Activated naive CD4-positive, alpha-beta T cell treated with anti-CD3 and anti-CD28 coated beads, Interleukin-2, amount 50 U/mL, for 24 hours (primary cell): ENCODE results near the gene COL17A1.

Experiments used
- H3K27ac Mint-ChIP-seq: one replicate; pipeline ENCODE4 v1.8.0; 2021; ENCODE audit warnings: mild to moderate bottlenecking, mixed read lengths
- H3K27me3 Mint-ChIP-seq: one replicate; pipeline ENCODE4 v1.8.0; 2021; ENCODE audit warnings: mixed read lengths
- H3K36me3 Mint-ChIP-seq: one replicate; pipeline ENCODE4 v1.8.0; 2021; ENCODE audit warnings: mixed read lengths
- H3K4me1 Mint-ChIP-seq: one replicate; pipeline ENCODE4 v1.8.0; 2021; ENCODE audit warnings: mixed read lengths
- H3K4me3 Mint-ChIP-seq: one replicate; pipeline ENCODE4 v1.8.0; 2021; ENCODE audit warnings: mild to moderate bottlenecking, mixed read lengths
- H3K9me3 Mint-ChIP-seq: one replicate; pipeline ENCODE4 v1.8.0; 2021; ENCODE audit warnings: mixed read lengths

Gene COL17A1

GRCh38 chr10:104076743-104077160, 8.9 kb downstream of the COL17A1 start:
- H3K27ac Mint-ChIP-seq = no peak overlapping the region
- H3K27me3 Mint-ChIP-seq = no peaks in the 10 kb centered on the region
- no peak overlapping the region for H3K4me3 Mint-ChIP-seq
- no peaks in the 10 kb centered on the region for H3K9me3 Mint-ChIP-seq
- no peaks in the 10 kb centered on the region for H3K4me1 Mint-ChIP-seq
- no peaks in the 10 kb centered on the region for H3K36me3 Mint-ChIP-seq

- Mint-ChIP-seq H3K9me3 (no peaks in the 10 kb centered on the region), H3K27me3 (no peaks in the 10 kb centered on the region), H3K36me3 (no peaks in the 10 kb centered on the region), H3K27ac (no peak overlapping the region), H3K4me3 (no peak overlapping the region), H3K4me1 (no peaks in the 10 kb centered on the region)
Observed at GRCh38 chr10:104074505-104074904, 11.2 kb downstream of the COL17A1 start.

- H3K27me3 Mint-ChIP-seq = no peaks in the 10 kb centered on the region
- H3K27ac Mint-ChIP-seq = no peak overlapping the region
- H3K4me3 Mint-ChIP-seq = no peak overlapping the region
- no peaks in the 10 kb centered on the region for H3K4me1 Mint-ChIP-seq
- no peaks in the 10 kb centered on the region for H3K9me3 Mint-ChIP-seq
- no peaks in the 10 kb centered on the region for H3K36me3 Mint-ChIP-seq
Observed at GRCh38 chr10:104072786-104073185, 12.9 kb downstream of the COL17A1 start.

GRCh38 chr10:104069613-104070012, 16.1 kb downstream of the COL17A1 start:
- no peak overlapping the region for H3K27ac Mint-ChIP-seq

GRCh38 chr10:104067525-104067924, 18.2 kb downstream of the COL17A1 start:
- H3K27me3 Mint-ChIP-seq = peaks cover 3% of the 10 kb centered on the region

More at GRCh38 chr10:104069613-104070012, 16.1 kb downstream of the COL17A1 start:
- no peaks in the 10 kb centered on the region for H3K9me3 Mint-ChIP-seq
- no peak overlapping the region for H3K4me3 Mint-ChIP-seq
- peaks cover 2% of the 10 kb centered on the region for H3K27me3 Mint-ChIP-seq
- no peaks in the 10 kb centered on the region for H3K36me3 Mint-ChIP-seq
- H3K4me1 Mint-ChIP-seq = no peaks in the 10 kb centered on the region

GRCh38 chr10:104066945-104067344, 18.7 kb downstream of the COL17A1 start:
- no peak overlapping the region for H3K4me3 Mint-ChIP-seq
- no peaks in the 10 kb centered on the region for H3K36me3 Mint-ChIP-seq
- no peaks in the 10 kb centered on the region for H3K9me3 Mint-ChIP-seq
- no peak overlapping the region for H3K27ac Mint-ChIP-seq
- H3K27me3 Mint-ChIP-seq = peaks cover 3% of the 10 kb centered on the region
- H3K4me1 Mint-ChIP-seq = no peaks in the 10 kb centered on the region

More at GRCh38 chr10:104067525-104067924, 18.2 kb downstream of the COL17A1 start:
- H3K36me3 Mint-ChIP-seq = no peaks in the 10 kb centered on the region
- H3K4me1 Mint-ChIP-seq = no peaks in the 10 kb centered on the region
- H3K4me3 Mint-ChIP-seq = no peak overlapping the region
- H3K9me3 Mint-ChIP-seq = no peaks in the 10 kb centered on the region
- H3K27ac Mint-ChIP-seq = no peak overlapping the region

GRCh38 chr10:104065748-104066147, 19.9 kb downstream of the COL17A1 start:
- Mint-ChIP-seq H3K27ac (no peak overlapping the region), H3K36me3 (no peaks in the 10 kb centered on the region), H3K9me3 (no peaks in the 10 kb centered on the region), H3K4me3 (no peak overlapping the region), H3K27me3 (peaks cover 3% of the 10 kb centered on the region), H3K4me1 (no peaks in the 10 kb centered on the region)

- no peaks in the 10 kb centered on the region for H3K9me3 Mint-ChIP-seq
- no peaks in the 10 kb centered on the region for H3K4me1 Mint-ChIP-seq
- no peak overlapping the region for H3K4me3 Mint-ChIP-seq
- H3K27me3 Mint-ChIP-seq = peaks cover 1% of the 10 kb centered on the region
- H3K27ac Mint-ChIP-seq = no peak overlapping the region
- no peaks in the 10 kb centered on the region for H3K36me3 Mint-ChIP-seq
Observed at GRCh38 chr10:104061196-104061595, 24.5 kb downstream of the COL17A1 start.

GRCh38 chr10:104059364-104059763, 26.3 kb downstream of the COL17A1 start:
- no peak overlapping the region for H3K4me3 Mint-ChIP-seq
- H3K9me3 Mint-ChIP-seq = no peaks in the 10 kb centered on the region
- H3K36me3 Mint-ChIP-seq = no peaks in the 10 kb centered on the region
- H3K4me1 Mint-ChIP-seq = no peaks in the 10 kb centered on the region
- H3K27ac Mint-ChIP-seq = no peak overlapping the region
- H3K27me3 Mint-ChIP-seq = peaks cover 1% of the 10 kb centered on the region

- H3K27ac Mint-ChIP-seq = no peak overlapping the region
- H3K9me3 Mint-ChIP-seq = no peaks in the 10 kb centered on the region
- H3K4me1 Mint-ChIP-seq = no peaks in the 10 kb centered on the region
- no peaks in the 10 kb centered on the region for H3K27me3 Mint-ChIP-seq
- no peaks in the 10 kb centered on the region for H3K36me3 Mint-ChIP-seq
- no peak overlapping the region for H3K4me3 Mint-ChIP-seq
Observed at GRCh38 chr10:104057717-104058116, 28.0 kb downstream of the COL17A1 start.

GRCh38 chr10:104056619-104057273, 28.9 kb downstream of the COL17A1 start:
- no peak overlapping the region for H3K27ac Mint-ChIP-seq
- no peaks in the 10 kb centered on the region for H3K27me3 Mint-ChIP-seq
- H3K4me1 Mint-ChIP-seq = no peaks in the 10 kb centered on the region
- H3K36me3 Mint-ChIP-seq = no peaks in the 10 kb centered on the region
- no peaks in the 10 kb centered on the region for H3K9me3 Mint-ChIP-seq
- no peak overlapping the region for H3K4me3 Mint-ChIP-seq

- Mint-ChIP-seq H3K27ac (no peak overlapping the region), H3K4me1 (no peaks in the 10 kb centered on the region), H3K9me3 (no peaks in the 10 kb centered on the region), H3K4me3 (no peak overlapping the region), H3K36me3 (no peaks in the 10 kb centered on the region), H3K27me3 (no peaks in the 10 kb centered on the region)
Observed at GRCh38 chr10:104054430-104054829, 31.2 kb downstream of the COL17A1 start.

GRCh38 chr10:104053201-104053600, 32.5 kb downstream of the COL17A1 start:
- no peak overlapping the region for H3K27ac Mint-ChIP-seq
- H3K4me1 Mint-ChIP-seq = no peaks in the 10 kb centered on the region
- H3K27me3 Mint-ChIP-seq = no peaks in the 10 kb centered on the region
- H3K4me3 Mint-ChIP-seq = no peak overlapping the region
- no peaks in the 10 kb centered on the region for H3K36me3 Mint-ChIP-seq
- no peaks in the 10 kb centered on the region for H3K9me3 Mint-ChIP-seq

- H3K27me3 Mint-ChIP-seq = no peaks in the 10 kb centered on the region
- H3K9me3 Mint-ChIP-seq = no peaks in the 10 kb centered on the region
- no peak overlapping the region for H3K4me3 Mint-ChIP-seq
- H3K27ac Mint-ChIP-seq = no peak overlapping the region
- H3K4me1 Mint-ChIP-seq = no peaks in the 10 kb centered on the region
- no peaks in the 10 kb centered on the region for H3K36me3 Mint-ChIP-seq
Observed at GRCh38 chr10:104052431-104052830, 33.2 kb downstream of the COL17A1 start.

- Mint-ChIP-seq H3K36me3 (no peaks in the 10 kb centered on the region), H3K9me3 (no peaks in the 10 kb centered on the region), H3K27me3 (no peaks in the 10 kb centered on the region), H3K4me3 (no peak overlapping the region), H3K27ac (no peak overlapping the region), H3K4me1 (no peaks in the 10 kb centered on the region)
Observed at GRCh38 chr10:104049504-104050250, 36.0 kb downstream of the COL17A1 start.

GRCh38 chr10:104046651-104047050, 39.0 kb downstream of the COL17A1 start:
- H3K4me1 Mint-ChIP-seq = no peaks in the 10 kb centered on the region
- no peaks in the 10 kb centered on the region for H3K36me3 Mint-ChIP-seq
- H3K4me3 Mint-ChIP-seq = no peak overlapping the region
- H3K27ac Mint-ChIP-seq = no peak overlapping the region
- no peaks in the 10 kb centered on the region for H3K9me3 Mint-ChIP-seq
- no peaks in the 10 kb centered on the region for H3K27me3 Mint-ChIP-seq
